ENCODE measurements around the gene GMCL2. TPM values are rescaled to one million over a fixed set of nuclear protein-coding genes. Genes with fewer than 3 reads are reported as not detected.

The GMCL2 gene
- total RNA-seq, 1 experiment from 2014 or later: not detected

DNA sequence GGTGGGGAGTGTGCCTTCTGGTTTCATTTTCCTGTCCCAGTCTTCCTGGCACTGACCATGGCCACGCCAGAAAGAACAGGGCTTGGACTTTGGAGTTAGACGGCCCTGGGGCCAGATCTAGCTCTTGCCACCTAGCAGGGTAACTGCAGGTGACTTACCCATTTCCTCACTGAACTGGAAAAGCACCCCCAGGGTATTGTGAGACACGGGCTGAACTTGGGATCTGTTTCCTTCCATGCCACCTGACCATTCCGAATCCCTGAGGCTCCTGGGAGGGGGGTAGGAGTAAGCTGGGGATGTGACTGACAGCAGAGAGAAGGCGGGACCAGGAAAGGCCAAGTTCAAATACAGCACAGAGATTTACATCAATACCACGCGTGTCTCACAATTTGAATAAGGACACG lies 26.6 kb upstream of the GMCL2 start:
- Histone ChIP-seq H3K14ac (ENCODE audit: insufficient read depth, low read length) (no peak overlapping the region), H4K5ac (ENCODE audit: insufficient read length, low read depth, low read length) (no peak overlapping the region), H4K20me1 (ENCODE audit: control insufficient read depth, insufficient read depth, insufficient read length) (no peaks in the 10 kb centered on the region), H3K79me1 (ENCODE audit: insufficient read depth, low read depth, low read length, poor library complexity, severe bottlenecking) (no peaks in the 10 kb centered on the region), H4K91ac (ENCODE audit: insufficient read length, low read depth, low read length) (no peak overlapping the region), H3K79me2 (ENCODE audit: insufficient read depth, low read length) (no peaks in the 10 kb centered on the region; the same call in 1 of the 2 replicates), H2BK15ac (ENCODE audit: low read depth, low read length) (no peak overlapping the region), H3K23ac (ENCODE audit: insufficient read length, low read depth, low read length) (no peak overlapping the region), H3K4me2 (ENCODE audit: insufficient read depth, insufficient read length, low read length) (no peak overlapping the region), H3K4me1 (ENCODE audit: insufficient read depth, low read length) (no peaks in the 10 kb centered on the region), H3K23me2 (ENCODE audit: insufficient read length, low read depth, low read length, poor library complexity, severe bottlenecking) (no peaks in the 10 kb centered on the region), H3K27ac (ENCODE audit: insufficient read length, low read depth, low read length) (no peak overlapping the region), H2BK20ac (ENCODE audit: low read depth, low read length, poor library complexity, severe bottlenecking) (no peak overlapping the region), H3K56ac (ENCODE audit: insufficient read length, low read depth, low read length) (no peak overlapping the region), H3K4ac (ENCODE audit: low read depth, low read length) (no peak overlapping the region), H2AK5ac (ENCODE audit: insufficient read length, low read length) (no peak overlapping the region), H3T11ph (ENCODE audit: low read length) (no peak overlapping the region), H3K9me3 (ENCODE audit: control insufficient read depth, low read depth, low read length) (no peaks in the 10 kb centered on the region), H3K18ac (ENCODE audit: insufficient read length, low read depth, low read length) (no peak overlapping the region), H3K27me3 (ENCODE audit: insufficient read depth, low read length) (no peaks in the 10 kb centered on the region), H2BK120ac (ENCODE audit: low read depth, low read length, poor library complexity, severe bottlenecking) (no peak overlapping the region), H2AFZ (ENCODE audit: low read length) (no peak overlapping the region), H4K8ac (replicated peaks; ENCODE audit: insufficient read length, low read depth, low read length) (no peak overlapping the region), H2BK5ac (ENCODE audit: insufficient read length, low read length) (no peak overlapping the region), H2BK12ac (ENCODE audit: insufficient read length, low read depth, low read length) (no peak overlapping the region), H3K9ac (ENCODE audit: extremely low read depth, insufficient read length, low read length) (no peak overlapping the region)
- Mint-ChIP-seq H3K27me3 (ENCODE audit: low read depth) (peaks cover 9% of the 10 kb centered on the region; the same call in 1 of the 2 replicates), H3K36me3 (ENCODE audit: insufficient read depth in 1 of 3, low read depth in 3 of 3) (peaks cover 43 to 95% (median 89%) of the 10 kb centered on the region in 3 experiments; a peak in 6 of 7 replicates), H3K4me1 (peaks cover 16 to 20% of the 10 kb centered on the region in 2 experiments), H3K27ac (no peak overlapping the region), H3K4me3 (no peak overlapping the region), H3K9me3 (no peaks in the 10 kb centered on the region)
- DNase-seq: no peak
- WGBS (ENCODE audit: extremely low coverage, insufficient read length, low lambda C conversion rate): no CpG with 5 or more reads among the region's 8 CpGs
- TF ChIP-seq, protein P1, sequence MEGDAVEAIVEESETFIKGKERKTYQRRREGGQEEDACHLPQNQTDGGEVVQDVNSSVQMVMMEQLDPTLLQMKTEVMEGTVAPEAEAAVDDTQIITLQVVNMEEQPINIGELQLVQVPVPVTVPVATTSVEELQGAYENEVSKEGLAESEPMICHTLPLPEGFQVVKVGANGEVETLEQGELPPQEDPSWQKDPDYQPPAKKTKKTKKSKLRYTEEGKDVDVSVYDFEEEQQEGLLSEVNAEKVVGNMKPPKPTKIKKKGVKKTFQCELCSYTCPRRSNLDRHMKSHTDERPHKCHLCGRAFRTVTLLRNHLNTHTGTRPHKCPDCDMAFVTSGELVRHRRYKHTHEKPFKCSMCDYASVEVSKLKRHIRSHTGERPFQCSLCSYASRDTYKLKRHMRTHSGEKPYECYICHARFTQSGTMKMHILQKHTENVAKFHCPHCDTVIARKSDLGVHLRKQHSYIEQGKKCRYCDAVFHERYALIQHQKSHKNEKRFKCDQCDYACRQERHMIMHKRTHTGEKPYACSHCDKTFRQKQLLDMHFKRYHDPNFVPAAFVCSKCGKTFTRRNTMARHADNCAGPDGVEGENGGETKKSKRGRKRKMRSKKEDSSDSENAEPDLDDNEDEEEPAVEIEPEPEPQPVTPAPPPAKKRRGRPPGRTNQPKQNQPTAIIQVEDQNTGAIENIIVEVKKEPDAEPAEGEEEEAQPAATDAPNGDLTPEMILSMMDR (conservative IDR thresholded peaks at IDR 0.05): no peak

All from H9 (cell line).